ENCODE results near the gene SEC24D. TPM values are rescaled to one million over a fixed set of nuclear protein-coding genes. Genes with fewer than 3 reads are reported as not detected.

SEC24D gene
- total RNA-seq, 1 experiment from 2014 or later = 14.4 TPM

GRCh38 chr4:118757761-118758251 is 78.1 kb downstream of the SEC24D start:
- Histone ChIP-seq H3K79me2 (ENCODE audit: low read length) (no peaks in the 10 kb centered on the region), H3K9me2 (replicated peaks; ENCODE audit: low read length) (no peaks in the 10 kb centered on the region), H3K9ac (ENCODE audit: low read length) (no peak overlapping the region), H3K4me1 (ENCODE audit: insufficient read depth, low read length) (no peaks in the 10 kb centered on the region), H3K36me3 (ENCODE audit: low read depth, low read length) (peaks cover 14% of the 10 kb centered on the region; the same call in 1 of the 2 replicates), H3K9me3 (ENCODE audit: low read length) (no peaks in the 10 kb centered on the region), H3K4me2 (ENCODE audit: low read length) (no peak overlapping the region), H2AFZ (ENCODE audit: low read length) (no peak overlapping the region), H4K20me1 (ENCODE audit: low read length) (no peaks in the 10 kb centered on the region), H3K27me3 (ENCODE audit: low read length) (no peaks in the 10 kb centered on the region), H3K27ac (ENCODE audit: low read length) (no peak overlapping the region), H3F3A (ENCODE audit: low read length, unreplicated experiment) (no peaks in the 10 kb centered on the region), H3K4me3 (ENCODE audit: low read length) (no peak overlapping the region)
- no peak for TF ChIP-seq CTCF (conservative IDR thresholded peaks at IDR 0.05; ENCODE audit: low read depth, low read length)
- TF ChIP-seq EZH2phosphoT487 (IDR thresholded peaks at IDR 0.05; ENCODE audit: borderline replicate concordance, low read length) = no peak
- TF ChIP-seq EZH2 (IDR thresholded peaks at IDR 0.05; ENCODE audit: low read length, unreplicated experiment) = no peak
- ATAC-seq (no peak), DNase-seq (no peak)
- intact Hi-C loops (cut with micrococcal nuclease) = no loop called here
- CTCF ChIA-PET = no interaction called here
- POLR2A ChIA-PET (ENCODE audit: unreplicated experiment) = no interaction called here
- no TSS peak for BruUV-seq (replicated peaks)

GRCh38 chr4:118756958-118757357 is 79.0 kb downstream of the SEC24D start:
- H4K20me1 ChIP-seq (ENCODE audit: low read length) = no peaks in the 10 kb centered on the region
- peaks cover 18% of the 10 kb centered on the region; the same call in 1 of the 2 replicates for H3K36me3 ChIP-seq (ENCODE audit: low read depth, low read length)
- no peaks in the 10 kb centered on the region for H3K27me3 ChIP-seq (ENCODE audit: low read length)
- DNase-seq (no peak), ATAC-seq (no peak)
- H2AFZ ChIP-seq (ENCODE audit: low read length) = no peak overlapping the region
- H3K27ac ChIP-seq (ENCODE audit: low read length) = no peak overlapping the region
- H3K9ac ChIP-seq (ENCODE audit: low read length) = no peak overlapping the region
- CTCF ChIA-PET = no interaction called here
- BruUV-seq (replicated peaks) = no TSS peak
- H3F3A ChIP-seq (ENCODE audit: low read length, unreplicated experiment) = no peaks in the 10 kb centered on the region
- no peaks in the 10 kb centered on the region for H3K79me2 ChIP-seq (ENCODE audit: low read length)
- POLR2A ChIA-PET (ENCODE audit: unreplicated experiment) = no interaction called here
- H3K4me3 ChIP-seq (ENCODE audit: low read length) = no peak overlapping the region
- no peaks in the 10 kb centered on the region for H3K4me1 ChIP-seq (ENCODE audit: insufficient read depth, low read length)
- intact Hi-C loops (cut with micrococcal nuclease) = no loop called here
- H3K4me2 ChIP-seq (ENCODE audit: low read length) = no peak overlapping the region
- H3K9me3 ChIP-seq (ENCODE audit: low read length) = no peaks in the 10 kb centered on the region
- H3K9me2 ChIP-seq (replicated peaks; ENCODE audit: low read length) = no peaks in the 10 kb centered on the region
- TF ChIP-seq EZH2phosphoT487 (IDR thresholded peaks at IDR 0.05; ENCODE audit: borderline replicate concordance, low read length) (no peak), EZH2 (IDR thresholded peaks at IDR 0.05; ENCODE audit: low read length, unreplicated experiment) (no peak), CTCF (conservative IDR thresholded peaks at IDR 0.05; ENCODE audit: low read depth, low read length) (no peak)

- H3K9me3 ChIP-seq (ENCODE audit: low read length) = no peaks in the 10 kb centered on the region
- H3K36me3 ChIP-seq (ENCODE audit: low read depth, low read length) = peaks cover 18% of the 10 kb centered on the region; the same call in 1 of the 2 replicates
- H2AFZ ChIP-seq (ENCODE audit: low read length) = no peak overlapping the region
- H3K27me3 ChIP-seq (ENCODE audit: low read length) = no peaks in the 10 kb centered on the region
- H3K4me2 ChIP-seq (ENCODE audit: low read length) = no peak overlapping the region
- no peaks in the 10 kb centered on the region for H3F3A ChIP-seq (ENCODE audit: low read length, unreplicated experiment)
- H3K4me1 ChIP-seq (ENCODE audit: insufficient read depth, low read length) = no peaks in the 10 kb centered on the region
- no peak for ATAC-seq
- no peaks in the 10 kb centered on the region for H3K79me2 ChIP-seq (ENCODE audit: low read length)
- TF ChIP-seq EZH2 (IDR thresholded peaks at IDR 0.05; ENCODE audit: low read length, unreplicated experiment) (no peak), EZH2phosphoT487 (IDR thresholded peaks at IDR 0.05; ENCODE audit: borderline replicate concordance, low read length) (no peak), CTCF (conservative IDR thresholded peaks at IDR 0.05; ENCODE audit: low read depth, low read length) (no peak)
- no peaks in the 10 kb centered on the region for H3K9me2 ChIP-seq (replicated peaks; ENCODE audit: low read length)
- DNase-seq = no peak
- intact Hi-C loops (cut with micrococcal nuclease) = no loop called here
- no peak overlapping the region for H3K27ac ChIP-seq (ENCODE audit: low read length)
- no peak overlapping the region for H3K4me3 ChIP-seq (ENCODE audit: low read length)
- H4K20me1 ChIP-seq (ENCODE audit: low read length) = no peaks in the 10 kb centered on the region
- ChIA-PET POLR2A (ENCODE audit: unreplicated experiment) (no interaction called here), CTCF (no interaction called here)
- no TSS peak for BruUV-seq (replicated peaks)
- no peak overlapping the region for H3K9ac ChIP-seq (ENCODE audit: low read length)
These were observed 79.5 kb downstream of the SEC24D start for GRCh38 chr4:118756429-118756828.

Measured in PC-3 (cell line).